ENCODE results near the gene PIP.
"Not testable (repeated sequence)": the region's sequence is repeated elsewhere in the genome, so short reads cannot be mapped to it uniquely, and the experiment has no call there.

PIP gene

GRCh38 chr7:143177374-143178119 lies 45.7 kb downstream of the PIP start:
- no peak for DNase-seq (ENCODE audit: low read depth)

- DNase-seq (ENCODE audit: low read depth), result not testable (repeated sequence)
Measured at GRCh38 chr7:143180771-143181170, 48.9 kb downstream of the PIP start.

DNA sequence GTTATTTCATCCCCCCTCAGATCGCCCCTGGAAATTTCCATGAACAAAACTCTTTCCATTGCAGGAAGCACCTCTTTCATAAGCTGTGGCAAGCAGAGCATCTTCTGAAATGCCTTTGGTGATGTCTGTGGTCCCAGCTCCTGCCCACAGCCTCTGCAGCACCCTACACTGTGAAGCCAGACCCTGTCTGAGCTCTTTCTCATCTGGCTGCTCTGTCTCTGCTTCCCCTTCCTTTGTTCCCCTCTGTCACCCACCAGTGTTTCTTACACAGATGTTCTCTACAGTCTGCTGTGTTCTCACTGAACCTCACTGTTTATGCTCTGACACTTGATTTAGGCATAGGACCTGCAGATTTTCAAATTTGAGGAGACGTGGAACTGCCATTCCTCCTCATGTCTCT lies 49.5 kb downstream of the PIP start:
- no peak for DNase-seq (ENCODE audit: low read depth)

DNA sequence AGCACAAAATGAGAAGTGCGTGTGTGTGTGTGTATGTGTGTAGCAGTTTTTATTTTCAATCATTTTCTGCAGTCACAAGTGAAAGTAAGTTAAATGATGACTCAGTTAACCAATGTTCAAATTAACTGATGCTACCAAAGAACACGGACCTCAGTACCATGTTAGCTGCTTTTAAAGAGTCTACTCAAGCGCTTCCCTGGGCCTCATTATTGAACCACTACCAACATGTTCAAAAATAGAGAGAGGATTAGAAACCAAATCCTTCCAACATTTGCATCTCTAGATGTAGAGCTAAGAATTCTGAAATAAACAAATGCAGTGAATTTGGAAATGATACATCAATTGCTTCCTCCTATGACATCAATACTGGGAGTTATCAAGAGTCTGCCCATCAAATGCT lies 51.1 kb downstream of the PIP start, which contains the start of gene TAS2R39:
Gene TAS2R39 (plus strand): TSS at position 396 of the 400 bp plus-strand sequence. CDS start 0 bp downstream, at position 396.
- no peak for DNase-seq (ENCODE audit: low read depth)

- DNase-seq (ENCODE audit: low read depth), result no peak
Measured at GRCh38 chr7:143185551-143185950, 53.7 kb downstream of the PIP start.

DNA sequence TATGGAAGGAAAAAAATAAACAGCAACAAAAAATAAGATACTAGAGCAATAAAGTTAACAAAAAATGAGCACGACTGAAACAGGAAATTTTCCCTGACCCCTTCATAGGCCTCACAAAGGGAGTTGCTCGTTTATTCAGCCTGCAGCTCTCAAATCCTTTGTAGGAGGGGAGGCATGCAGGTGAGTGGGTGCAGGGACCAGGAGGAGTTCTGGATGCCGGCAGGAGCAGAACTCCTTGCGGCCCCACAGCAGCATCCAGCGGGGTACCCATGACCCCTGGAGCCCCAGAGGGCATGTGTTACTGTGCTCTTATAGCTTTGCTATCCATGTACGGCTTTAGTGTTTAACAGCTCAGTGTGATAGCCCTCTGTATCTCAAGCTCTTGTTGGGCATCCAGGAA lies 57.1 kb downstream of the PIP start:
- DNase-seq (ENCODE audit: low read depth), result no peak

Data from activated T-cell treated with anti-CD3 and anti-CD28 coated beads for 48 hours (primary cell).